Anterior cingulate cortex (tissue), 58 donors: Measurements from ENCODE around the gene YJEFN3.
A peak's percentile ranks its signal among the peaks of the same experiment; 100 is the strongest.

ENCODE experiments used
- DNase-seq, 58 donors: peaks; one replicate each; lab custom pipeline; 2025; lab: John Stamatoyannopoulos, UW

The YJEFN3 gene

GRCh38 chr19:19535311-19536191, 6.8 kb downstream of the YJEFN3 start:
- no peak for DNase-seq

GRCh38 chr19:19537075-19538048, 8.7 kb downstream of the YJEFN3 start:
- DNase-seq, result peak in 1 of 58 donors; percentile 9

GRCh38 chr19:19538061-19538784, 9.5 kb downstream of the YJEFN3 start, which contains the start of gene CILP2:
CILP2 (plus strand) TSS chr19:19538265; CDS start chr19:19538350, 85 bp downstream.
- peak in 4 of 58 donors; percentile 8 to 33 (median 16) for DNase-seq

GRCh38 chr19:19538785-19539166, 10.1 kb downstream of the YJEFN3 start:
- DNase-seq, result no peak

GRCh38 chr19:19539698-19540063, 11.0 kb downstream of the YJEFN3 start:
- DNase-seq, result no peak

- peak in 14 of 58 donors; percentile 10 to 57 (median 22) for DNase-seq
Observed at GRCh38 chr19:19540064-19540714, 11.5 kb downstream of the YJEFN3 start.

GRCh38 chr19:19540715-19541515, 12.2 kb downstream of the YJEFN3 start:
- DNase-seq, result peak in 6 of 58 donors; percentile 8 to 46 (median 25)

GRCh38 chr19:19541616-19542015, 12.9 kb downstream of the YJEFN3 start:
- DNase-seq, result no peak

GRCh38 chr19:19542507-19542906, 13.8 kb downstream of the YJEFN3 start:
- DNase-seq, result no peak

GRCh38 chr19:19543101-19543500, 14.4 kb downstream of the YJEFN3 start:
- no peak for DNase-seq

GRCh38 chr19:19543640-19544039, 14.9 kb downstream of the YJEFN3 start:
- no peak for DNase-seq

GRCh38 chr19:19544257-19544953, 15.7 kb downstream of the YJEFN3 start:
- no peak for DNase-seq

- DNase-seq, result no peak
Observed at GRCh38 chr19:19544954-19545591, 16.4 kb downstream of the YJEFN3 start.

GRCh38 chr19:19545707-19546106, 17.0 kb downstream of the YJEFN3 start:
- no peak for DNase-seq

GRCh38 chr19:19546751-19547162, 18.0 kb downstream of the YJEFN3 start:
- DNase-seq, result no peak

GRCh38 chr19:19547674-19548336, 19.1 kb downstream of the YJEFN3 start:
- no peak for DNase-seq
